CD14-positive monocyte (primary cell): Measurements from ENCODE around the gene GLB1L3. TPM values are rescaled to one million over a fixed set of nuclear protein-coding genes. Genes with fewer than 3 reads are reported as not detected.

Experiments
- DNase-seq, 3 donors: peaks; one replicate each; pipeline ENCODE4 v3.0.0-alpha.2; 2011 to 2022
- H2AFZ ChIP-seq: 2 replicates; pipeline ENCODE4 v1.6.0; 2012; ENCODE audit warnings: mild to moderate bottlenecking, low read depth, low read length, inconsistent platforms; ENCODE audit not compliant: insufficient read depth, poor library complexity, severe bottlenecking
- H3K27ac ChIP-seq, 2 donors: 1 replicate in 1 of 2; 2 replicates in 1 of 2; pipeline ENCODE4 v1.5.1; 2012 to 2013; ENCODE audit warnings: low read length in 2 of 2, control low read depth in 1 of 2, inconsistent platforms in 1 of 2, low read depth in 1 of 2, mild to moderate bottlenecking in 1 of 2
- H3K27me3 ChIP-seq, 2 donors: one replicate each; pipeline versions ENCODE4 v1.6.0 to v1.6.1; 2011 to 2013; ENCODE audit warnings: low read length in 2 of 2; ENCODE audit not compliant: control insufficient read depth in 2 of 2, insufficient read depth in 2 of 2
- H3K36me3 ChIP-seq, 2 donors: replicated peaks in 1 of 2; 1 replicate in 1 of 2; 2 replicates in 1 of 2; pipeline versions ENCODE4 v1.5.1 to v1.6.1; 2012 to 2013; ENCODE audit warnings: low read length in 2 of 2, control low read depth in 1 of 2, inconsistent platforms in 1 of 2, mild to moderate bottlenecking in 1 of 2; ENCODE audit not compliant: insufficient read depth in 2 of 2, control insufficient read depth in 1 of 2
- H3K4me1 ChIP-seq, 2 donors: 1 replicate in 1 of 2; 2 replicates in 1 of 2; pipeline versions ENCODE4 v1.5.1 to v1.6.1; 2012 to 2013; ENCODE audit warnings: low read length in 2 of 2, control low read depth in 1 of 2, inconsistent platforms in 1 of 2, mild to moderate bottlenecking in 1 of 2, moderate library complexity in 1 of 2; ENCODE audit not compliant: insufficient read depth in 2 of 2, control insufficient read depth in 1 of 2
- H3K4me2 ChIP-seq: replicated peaks from 2 replicates; pipeline ENCODE3; 2012; ENCODE audit warnings: low read length, moderate library complexity, mild to moderate bottlenecking; ENCODE audit not compliant: poor library complexity, severe bottlenecking; ENCODE audit errors: extremely low read depth
- H3K4me3 ChIP-seq, 3 experiments: fragments of 200-600 bp in 1 of 3; sonication (generic) in 1 of 3; replicated peaks in 1 of 3; 1 replicate in 2 of 3; 2 replicates in 1 of 3; pipeline ENCODE4 v1.5.1; 2011 to 2013; ENCODE audit warnings: low read length in 3 of 3, mild to moderate bottlenecking in 3 of 3, control low read depth in 2 of 3, low read depth in 2 of 3, inconsistent platforms in 1 of 3, moderate library complexity in 1 of 3
- H3K79me2 ChIP-seq: 2 replicates; pipeline ENCODE4 v1.6.0; 2012; ENCODE audit warnings: mild to moderate bottlenecking, control low read depth, inconsistent platforms, low read length, moderate library complexity; ENCODE audit not compliant: insufficient read depth
- H3K9ac ChIP-seq: 2 replicates; pipeline ENCODE4 v1.6.0; 2017; ENCODE audit warnings: low read length, mild to moderate bottlenecking; ENCODE audit not compliant: insufficient read depth, poor library complexity, severe bottlenecking
- H3K9me3 ChIP-seq, 2 donors: replicated peaks in 1 of 2; 1 replicate in 1 of 2; 2 replicates in 1 of 2; pipeline versions ENCODE4 v1.5.1 to v1.6.1; 2012 to 2013; ENCODE audit warnings: low read length in 2 of 2, control low read depth in 1 of 2; ENCODE audit not compliant: control insufficient read depth in 1 of 2, insufficient read depth in 1 of 2
- H4K20me1 ChIP-seq: 2 replicates; pipeline ENCODE4 v1.6.0; 2012; ENCODE audit warnings: mild to moderate bottlenecking, low read length, control low read depth, moderate library complexity; ENCODE audit not compliant: insufficient read depth
- H3K27ac Mint-ChIP-seq, 7 donors: one replicate each; pipeline ENCODE4 v1.8.0; 2020; ENCODE audit warnings: mild to moderate bottlenecking in 7 of 7, mixed read lengths in 7 of 7, moderate library complexity in 6 of 7, inconsistent platforms in 2 of 7
- H3K27me3 Mint-ChIP-seq, 3 donors: one replicate each; pipeline ENCODE4 v1.8.0; 2021 to 2022; ENCODE audit warnings: low read depth in 3 of 3, mild to moderate bottlenecking in 3 of 3, mixed read lengths in 3 of 3, moderate library complexity in 3 of 3, inconsistent platforms in 1 of 3
- H3K36me3 Mint-ChIP-seq, 2 donors: one replicate each; pipeline ENCODE4 v1.8.0; 2020; ENCODE audit warnings: mixed read lengths in 2 of 2, inconsistent platforms in 1 of 2, mild to moderate bottlenecking in 1 of 2
- H3K4me1 Mint-ChIP-seq: one replicate; pipeline ENCODE4 v1.8.0; 2020; ENCODE audit warnings: mild to moderate bottlenecking, mixed read lengths
- H3K4me3 Mint-ChIP-seq, 2 donors: one replicate each; pipeline ENCODE4 v1.8.0; 2020; ENCODE audit warnings: mild to moderate bottlenecking in 2 of 2, mixed read lengths in 2 of 2, moderate library complexity in 1 of 2
- H3K9me3 Mint-ChIP-seq, 7 donors: one replicate each; pipeline ENCODE4 v1.8.0; 2020 to 2022; ENCODE audit warnings: mixed read lengths in 7 of 7, mild to moderate bottlenecking in 6 of 7, moderate library complexity in 6 of 7, inconsistent platforms in 2 of 7
- CTCF ChIP-seq: fragments of 200-600 bp; IDR thresholded peaks from one replicate; pipeline ENCODE4 v1.8.0; 2022; ENCODE audit warnings: antibody characterized with exemption, mild to moderate bottlenecking
- WGBS: methylation state at CpG from one replicate; pipeline ENCODE4 v1.1.5; 2013; ENCODE audit warnings: missing lambda C conversion rate; ENCODE audit not compliant: insufficient coverage; 5-methylcytosine and 5-hydroxymethylcytosine counted together
- intact Hi-C, 2 donors: fragments of 100-400 bp; cut with micrococcal nuclease; formaldehyde crosslinking; loops; one replicate each; pipeline versions ENCODE4 v1.15.0 to v1.15.1; 2023
- polyA plus RNA-seq, 3 donors: library from polyadenylated mRNA; depleted of rRNA in 1 of 3; unstranded in 2 of 3; stranded (reverse) in 1 of 3; fragments of 300-500 nt in 2 of 3; fragments of >200 nt in 1 of 3; fragmentation: Illumina TruSeq in 2 of 3; gene quantifications; 1 replicate in 2 of 3; 2 replicates in 1 of 3; pipeline ENCODE4 v1.2.3, GENCODE V29; 2012 to 2021

The GLB1L3 gene
- polyA plus RNA-seq, 3 donors: not detected

- H3K4me2 ChIP-seq: no peak overlapping the region
- H3K4me1 Mint-ChIP-seq: no peaks in the 10 kb centered on the region
- H4K20me1 ChIP-seq: no peaks in the 10 kb centered on the region
- no peaks in the 10 kb centered on the region for H3K36me3 ChIP-seq
- H3K36me3 Mint-ChIP-seq: no peaks in the 10 kb centered on the region
- no peaks in the 10 kb centered on the region for H3K4me1 ChIP-seq
- H3K9me3 Mint-ChIP-seq: no peaks in the 10 kb centered on the region
- H3K4me3 Mint-ChIP-seq: no peak overlapping the region
- H2AFZ ChIP-seq: no peak overlapping the region
- no peaks in the 10 kb centered on the region for H3K79me2 ChIP-seq
- 92% methylated on average over 14 of the region's 15 CpGs for WGBS
- no peak overlapping the region for H3K27ac Mint-ChIP-seq
- H3K27me3 Mint-ChIP-seq: peaks cover 16 to 23% (median 16%) of the 10 kb centered on the region in 3 donors
- no peak for TF ChIP-seq CTCF
- intact Hi-C loops: no loop called here
- H3K9ac ChIP-seq: no peak overlapping the region
- no peaks in the 10 kb centered on the region for H3K9me3 ChIP-seq
- peaks cover 3 to 22% of the 10 kb centered on the region in 2 donors for H3K27me3 ChIP-seq
- no peak overlapping the region for H3K27ac ChIP-seq
- H3K4me3 ChIP-seq: no peak overlapping the region
- no peak for DNase-seq
These were observed 61.9 kb downstream of the GLB1L3 start for GRCh38 chr11:134338068-134338467.

- H2AFZ ChIP-seq: no peak overlapping the region
- no peaks in the 10 kb centered on the region for H4K20me1 ChIP-seq
- H3K4me3 ChIP-seq: no peak overlapping the region
- no peaks in the 10 kb centered on the region for H3K79me2 ChIP-seq
- Mint-ChIP-seq H3K27ac (no peak overlapping the region), H3K27me3 (peaks cover 10 to 21% (median 11%) of the 10 kb centered on the region in 3 donors), H3K4me3 (no peak overlapping the region), H3K4me1 (no peaks in the 10 kb centered on the region), H3K36me3 (no peaks in the 10 kb centered on the region), H3K9me3 (no peaks in the 10 kb centered on the region)
- no peak for DNase-seq
- no peaks in the 10 kb centered on the region for H3K9me3 ChIP-seq
- no peaks in the 10 kb centered on the region for H3K4me1 ChIP-seq
- no peak overlapping the region for H3K9ac ChIP-seq
- no peak overlapping the region for H3K4me2 ChIP-seq
- 100% methylated on average over 3 of the region's 7 CpGs for WGBS
- no peak for TF ChIP-seq CTCF
- intact Hi-C loops: no loop called here
- H3K36me3 ChIP-seq: no peaks in the 10 kb centered on the region
- peaks cover 0 to 16% of the 10 kb centered on the region in 2 donors for H3K27me3 ChIP-seq
- H3K27ac ChIP-seq: no peak overlapping the region
These were observed 62.5 kb downstream of the GLB1L3 start for GRCh38 chr11:134338654-134339053.
